ENCODE results near the gene HES2.

DNA sequence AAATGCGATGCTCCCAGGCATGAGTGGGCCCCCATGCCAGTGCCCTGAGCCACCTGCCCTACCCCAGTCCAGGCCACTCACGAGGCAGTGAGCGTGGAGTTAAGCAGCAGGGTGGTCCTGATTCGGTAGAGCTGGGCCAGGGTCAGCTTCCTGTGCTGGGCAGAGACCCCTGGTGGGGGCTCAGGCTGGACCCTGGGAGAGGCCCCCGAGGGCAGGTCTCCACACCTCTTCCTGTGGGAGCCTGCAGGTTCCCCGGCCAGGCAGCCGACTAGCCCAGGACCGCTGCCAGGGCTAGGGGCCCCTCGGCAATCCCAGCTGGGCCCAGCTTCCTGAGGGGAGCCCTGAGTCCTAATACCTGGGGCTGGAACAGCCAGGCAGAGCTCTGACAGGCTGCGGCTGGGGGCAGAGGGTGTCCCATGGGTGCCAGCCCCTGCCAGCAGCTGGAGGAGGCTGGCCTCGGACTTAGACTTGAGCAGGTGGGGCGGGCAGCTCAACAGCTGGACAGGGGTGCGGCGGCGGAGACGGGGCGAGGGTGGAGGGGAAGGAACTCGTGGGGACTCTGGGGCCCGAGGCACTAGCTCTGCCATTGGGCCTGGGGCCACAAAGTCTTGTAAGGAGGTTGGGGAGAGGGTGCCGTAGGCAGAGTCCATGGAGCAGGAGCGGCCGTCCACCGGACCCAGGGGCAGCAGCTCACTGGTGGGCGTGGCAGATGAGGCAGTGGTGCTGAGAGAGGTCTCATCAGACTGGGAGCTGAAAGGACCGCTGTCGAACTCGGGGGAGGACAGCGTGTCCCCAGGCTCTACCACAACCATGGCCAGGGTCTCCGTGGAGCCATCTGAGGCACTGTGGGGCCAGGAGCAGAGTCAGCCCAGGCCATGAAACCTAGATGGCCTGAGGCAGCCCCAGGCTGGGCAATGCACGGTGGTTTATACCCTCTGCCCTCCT, 48.3 kb upstream of the HES2 start:
- TF ChIP-seq, protein P1, sequence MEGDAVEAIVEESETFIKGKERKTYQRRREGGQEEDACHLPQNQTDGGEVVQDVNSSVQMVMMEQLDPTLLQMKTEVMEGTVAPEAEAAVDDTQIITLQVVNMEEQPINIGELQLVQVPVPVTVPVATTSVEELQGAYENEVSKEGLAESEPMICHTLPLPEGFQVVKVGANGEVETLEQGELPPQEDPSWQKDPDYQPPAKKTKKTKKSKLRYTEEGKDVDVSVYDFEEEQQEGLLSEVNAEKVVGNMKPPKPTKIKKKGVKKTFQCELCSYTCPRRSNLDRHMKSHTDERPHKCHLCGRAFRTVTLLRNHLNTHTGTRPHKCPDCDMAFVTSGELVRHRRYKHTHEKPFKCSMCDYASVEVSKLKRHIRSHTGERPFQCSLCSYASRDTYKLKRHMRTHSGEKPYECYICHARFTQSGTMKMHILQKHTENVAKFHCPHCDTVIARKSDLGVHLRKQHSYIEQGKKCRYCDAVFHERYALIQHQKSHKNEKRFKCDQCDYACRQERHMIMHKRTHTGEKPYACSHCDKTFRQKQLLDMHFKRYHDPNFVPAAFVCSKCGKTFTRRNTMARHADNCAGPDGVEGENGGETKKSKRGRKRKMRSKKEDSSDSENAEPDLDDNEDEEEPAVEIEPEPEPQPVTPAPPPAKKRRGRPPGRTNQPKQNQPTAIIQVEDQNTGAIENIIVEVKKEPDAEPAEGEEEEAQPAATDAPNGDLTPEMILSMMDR (IDR thresholded peaks at IDR 0.05; ENCODE audit: insufficient read depth, low read length, poor library complexity, severe bottlenecking) = no peak
- no peak for TF ChIP-seq EZH2phosphoT487 (conservative IDR thresholded peaks at IDR 0.05; ENCODE audit: low read length)
